ENCODE results near the gene RGS11.

DNA sequence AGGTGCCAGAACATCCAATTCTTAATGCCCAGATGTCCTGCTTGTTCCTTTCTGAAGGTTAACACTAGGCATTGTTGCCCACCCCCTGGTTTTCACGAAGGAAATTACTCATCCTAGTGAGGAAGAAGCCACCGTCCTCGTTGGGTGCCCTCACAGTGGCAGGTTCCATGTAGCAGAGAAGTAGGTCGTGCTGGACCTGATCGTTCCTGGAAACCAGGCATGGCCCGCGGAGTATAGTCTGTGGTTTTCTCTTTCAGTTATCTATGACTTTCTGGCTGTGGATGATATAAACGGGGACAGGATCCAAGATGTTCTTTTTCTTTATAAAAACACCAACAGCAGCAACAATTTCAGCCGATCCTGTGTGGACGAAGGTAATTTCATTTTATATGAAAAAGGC, 16.5 kb downstream of the RGS11 start:
- TF ChIP-seq RAD21 (IDR thresholded peaks at IDR 0.05; ENCODE audit: low read depth) (no peak), REST (IDR thresholded peaks at IDR 0.05; ENCODE audit: low read depth) (no peak), TCF12 (IDR thresholded peaks at IDR 0.05; ENCODE audit: low read depth) (no peak), FOXM1 (IDR thresholded peaks at IDR 0.05; ENCODE audit: borderline replicate concordance, low read depth) (no peak), YY1 (IDR thresholded peaks at IDR 0.05; ENCODE audit: low read depth) (no peak), EP300 (IDR thresholded peaks at IDR 0.05; ENCODE audit: borderline replicate concordance) (no peak), TAF1 (IDR thresholded peaks at IDR 0.05; ENCODE audit: low read depth) (no peak), TEAD4 (IDR thresholded peaks at IDR 0.05) (no peak), ZBTB7A (IDR thresholded peaks at IDR 0.05; ENCODE audit: low read depth) (no peak), CEBPB (IDR thresholded peaks at IDR 0.05) (no peak), CREB1 (IDR thresholded peaks at IDR 0.05; ENCODE audit: low read depth) (no peak), NFIC (IDR thresholded peaks at IDR 0.05) (no peak)
- TF ChIP-seq, protein P1, sequence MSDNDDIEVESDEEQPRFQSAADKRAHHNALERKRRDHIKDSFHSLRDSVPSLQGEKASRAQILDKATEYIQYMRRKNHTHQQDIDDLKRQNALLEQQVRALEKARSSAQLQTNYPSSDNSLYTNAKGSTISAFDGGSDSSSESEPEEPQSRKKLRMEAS (IDR thresholded peaks at IDR 0.05) = no peak
- TF ChIP-seq, protein P2, sequence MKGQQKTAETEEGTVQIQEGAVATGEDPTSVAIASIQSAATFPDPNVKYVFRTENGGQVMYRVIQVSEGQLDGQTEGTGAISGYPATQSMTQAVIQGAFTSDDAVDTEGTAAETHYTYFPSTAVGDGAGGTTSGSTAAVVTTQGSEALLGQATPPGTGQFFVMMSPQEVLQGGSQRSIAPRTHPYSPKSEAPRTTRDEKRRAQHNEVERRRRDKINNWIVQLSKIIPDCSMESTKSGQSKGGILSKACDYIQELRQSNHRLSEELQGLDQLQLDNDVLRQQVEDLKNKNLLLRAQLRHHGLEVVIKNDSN (IDR thresholded peaks at IDR 0.05) = no peak
